BLaER1 treated with 17β-estradiol and CSF1 and Interleukin-3, amounts not matched to agents 10 nM and 100 nM (cell line): ENCODE results near the gene HNRNPL.
A peak's percentile ranks its signal among the peaks of the same experiment; 100 is the strongest.
"Not testable (repeated sequence)": the region's sequence is repeated elsewhere in the genome, so short reads cannot be mapped to it uniquely, and the experiment has no call there.

ENCODE experiments used
- H3K27ac ChIP-seq, 11 experiments: shearing (Covaris generic); formaldehyde crosslinking; 2 replicates each; pipeline ENCODE4 v1.8.1; 2022
- H3K27me3 ChIP-seq, 11 experiments: shearing (Covaris generic); formaldehyde crosslinking; 2 replicates each; pipeline ENCODE4 v1.8.1; 2022
- H3K36me3 ChIP-seq, 11 experiments: shearing (Covaris generic); formaldehyde crosslinking; 2 replicates each; pipeline ENCODE4 v1.8.1; 2022
- H3K4me1 ChIP-seq, 10 experiments: shearing (Covaris generic); formaldehyde crosslinking; 2 replicates each; pipeline ENCODE4 v1.8.1; 2022
- H3K4me2 ChIP-seq, 11 experiments: shearing (Covaris generic); formaldehyde crosslinking; 2 replicates each; pipeline ENCODE4 v1.8.1; 2022
- H3K4me3 ChIP-seq, 10 experiments: shearing (Covaris generic); formaldehyde crosslinking; 2 replicates each; pipeline ENCODE4 v1.8.1; 2022
- H3K9ac ChIP-seq, 11 experiments: shearing (Covaris generic); formaldehyde crosslinking; 2 replicates each; pipeline ENCODE4 v1.8.1; 2022
- H3K9me3 ChIP-seq, 11 experiments: shearing (Covaris generic); formaldehyde crosslinking; replicated peaks in 1 of 11; 2 replicates each; pipeline ENCODE4 v1.8.1; 2022
- H4K20me1 ChIP-seq, 11 experiments: shearing (Covaris generic); formaldehyde crosslinking; 2 replicates each; pipeline ENCODE4 v1.8.1; 2022
- Cebpa-rat ChIP-seq, 11 experiments: shearing (Covaris generic); IDR thresholded peaks; 2 replicates each; pipeline ENCODE4 v1.8.1; 2022

HNRNPL gene

DNA sequence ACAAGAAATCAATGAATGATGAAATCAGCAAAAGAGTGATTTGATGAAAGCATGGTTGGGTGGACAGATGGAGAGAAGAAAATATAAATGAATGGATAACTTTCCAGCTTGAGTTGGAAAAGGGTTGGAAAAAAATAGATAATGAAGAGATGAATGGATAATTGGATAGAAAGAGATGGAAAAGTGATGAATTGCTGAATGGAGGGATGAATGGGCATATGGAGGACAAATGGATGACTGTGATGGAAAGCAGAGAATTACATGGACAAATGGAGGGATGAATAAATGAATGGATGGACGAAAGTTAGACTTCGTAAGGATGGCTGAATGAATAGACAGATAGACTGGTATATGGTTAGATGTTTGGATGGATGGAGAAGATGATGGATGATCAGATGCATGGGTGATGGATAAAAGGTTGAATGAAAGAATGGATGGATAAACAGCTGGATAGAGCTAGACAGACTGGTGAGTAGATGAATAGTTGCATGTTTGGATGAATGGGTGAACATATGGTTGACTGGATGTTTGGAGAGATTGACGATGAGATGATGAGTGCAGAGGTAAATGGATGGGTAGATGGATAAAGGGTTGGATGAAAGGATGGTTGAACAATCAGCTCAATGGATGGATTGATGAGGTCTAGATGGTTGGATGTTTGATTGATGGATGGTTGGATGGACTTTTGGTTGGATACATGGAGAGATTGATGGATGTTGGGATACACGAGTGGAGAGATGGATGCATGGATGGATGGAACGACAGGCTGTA is 49.0 kb downstream of the HNRNPL start:
- no peaks in the 10 kb centered on the region for H4K20me1 ChIP-seq
- peaks cover 0 to 17% (median 0%) of the 10 kb centered on the region in 11 experiments; a peak in 2 of 22 replicates for H3K9me3 ChIP-seq
- no peak overlapping the region for H3K9ac ChIP-seq
- no peak for TF ChIP-seq Cebpa-rat (IDR thresholded peaks at IDR 0.05)
- H3K36me3 ChIP-seq: no peaks in the 10 kb centered on the region
- H3K4me1 ChIP-seq: peaks cover 4 to 12% (median 9%) of the 10 kb centered on the region in 10 experiments
- no peak overlapping the region for H3K27ac ChIP-seq
- H3K4me3 ChIP-seq: no peak overlapping the region
- H3K27me3 ChIP-seq: no peaks in the 10 kb centered on the region
- no peak overlapping the region for H3K4me2 ChIP-seq

GRCh38 chr19:38799104-38799503 is 50.7 kb downstream of the HNRNPL start:
- no peaks in the 10 kb centered on the region for H3K4me1 ChIP-seq
- peaks cover 0 to 2% (median 0%) of the 10 kb centered on the region in 11 experiments; a peak in 5 of 22 replicates for H3K27me3 ChIP-seq
- H3K36me3 ChIP-seq: no peaks in the 10 kb centered on the region
- H3K9me3 ChIP-seq: peaks cover 0 to 23% (median 0%) of the 10 kb centered on the region in 11 experiments; a peak in 5 of 22 replicates
- H3K27ac ChIP-seq: no peak overlapping the region
- no peak overlapping the region for H3K4me2 ChIP-seq
- H4K20me1 ChIP-seq: no peaks in the 10 kb centered on the region
- no peak overlapping the region for H3K9ac ChIP-seq
- H3K4me3 ChIP-seq: no peak overlapping the region
- TF ChIP-seq Cebpa-rat (IDR thresholded peaks at IDR 0.05): no peak

DNA sequence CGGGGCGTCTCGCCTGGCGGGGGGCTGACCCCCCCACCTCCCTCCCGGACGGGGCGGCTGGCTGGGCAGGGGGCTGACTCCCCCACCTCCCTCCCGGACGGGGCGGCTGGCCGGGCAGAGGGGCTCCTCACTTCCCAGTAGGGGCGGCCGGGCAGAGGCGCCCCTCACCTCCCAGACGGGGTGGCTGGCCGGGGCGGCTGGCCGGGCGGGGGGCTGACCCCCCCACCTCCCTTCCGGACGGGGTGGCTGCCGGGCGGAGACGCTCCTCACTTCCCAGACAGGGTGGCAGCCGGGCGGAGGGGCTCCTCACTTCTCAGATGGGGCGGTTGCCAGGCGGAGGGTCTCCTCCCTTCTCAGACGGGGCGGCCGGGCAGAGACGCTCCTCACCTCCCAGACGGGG is 52.0 kb downstream of the HNRNPL start:
- H3K4me1 ChIP-seq, H3K36me3 ChIP-seq, H4K20me1 ChIP-seq, H3K4me2 ChIP-seq, H3K27ac ChIP-seq, H3K4me3 ChIP-seq, H3K9ac ChIP-seq: not testable (repeated sequence)
- H3K27me3 ChIP-seq: peaks cover 6 to 15% (median 13%) of the 10 kb centered on the region in 11 experiments
- H3K9me3 ChIP-seq: peaks cover 0 to 23% (median 0%) of the 10 kb centered on the region in 11 experiments; a peak in 5 of 22 replicates

GRCh38 chr19:38796154-38796553 is 53.6 kb downstream of the HNRNPL start:
- Histone ChIP-seq H3K4me3 (no peak overlapping the region), H3K27ac (no peak overlapping the region), H3K9ac (no peak overlapping the region), H3K4me2 (no peak overlapping the region), H4K20me1 (no peaks in the 10 kb centered on the region), H3K36me3 (no peaks in the 10 kb centered on the region), H3K9me3 (peaks cover 0 to 23% (median 0%) of the 10 kb centered on the region in 11 experiments; a peak in 5 of 22 replicates), H3K4me1 (peaks cover 0 to 8% (median 3%) of the 10 kb centered on the region in 10 experiments; a peak in 5 of 20 replicates), H3K27me3 (peaks cover 13 to 23% (median 21%) of the 10 kb centered on the region in 11 experiments)
- TF ChIP-seq Cebpa-rat (IDR thresholded peaks at IDR 0.05): no peak

DNA sequence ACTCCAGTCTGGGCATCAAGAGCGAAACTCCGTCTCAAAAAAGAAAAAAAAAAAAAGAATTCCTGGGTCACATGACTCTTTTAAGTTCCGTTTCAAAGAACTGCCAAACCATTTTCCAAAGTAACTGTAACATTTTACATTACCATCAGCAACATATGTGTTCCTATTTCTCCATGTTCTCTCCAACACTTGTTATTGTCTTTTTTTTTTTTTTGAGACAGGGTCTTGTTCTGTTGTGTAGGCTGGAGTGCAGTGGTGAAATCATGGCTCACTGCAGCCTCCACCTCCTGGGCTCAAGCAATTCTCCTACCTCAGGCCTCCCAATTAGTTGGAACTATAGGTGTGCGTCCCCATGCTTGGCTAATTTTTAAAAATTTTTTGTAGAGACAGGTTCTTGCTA is 54.2 kb downstream of the HNRNPL start:
- Histone ChIP-seq H3K9ac (no peak overlapping the region), H3K4me3 (no peak overlapping the region)
- TF ChIP-seq Cebpa-rat (IDR thresholded peaks at IDR 0.05): no peak

GRCh38 chr19:38793671-38794070 is 56.1 kb downstream of the HNRNPL start:
- Histone ChIP-seq H3K4me1 (peaks cover 0 to 8% (median 3%) of the 10 kb centered on the region in 10 experiments; a peak in 5 of 20 replicates), H4K20me1 (no peaks in the 10 kb centered on the region), H3K4me3 (no peak overlapping the region), H3K36me3 (no peaks in the 10 kb centered on the region), H3K9ac (no peak overlapping the region), H3K27me3 (peaks cover 13 to 23% (median 21%) of the 10 kb centered on the region in 11 experiments), H3K4me2 (no peak overlapping the region), H3K27ac (no peak overlapping the region), H3K9me3 (peaks cover 0 to 9% (median 0%) of the 10 kb centered on the region in 11 experiments; a peak in 5 of 22 replicates)
- no peak for TF ChIP-seq Cebpa-rat (IDR thresholded peaks at IDR 0.05)

More for the DNA sequence above, 54.2 kb downstream of the HNRNPL start:
- peaks cover 0 to 23% (median 0%) of the 10 kb centered on the region in 11 experiments; a peak in 5 of 22 replicates for H3K9me3 ChIP-seq
- peaks cover 13 to 23% (median 21%) of the 10 kb centered on the region in 11 experiments for H3K27me3 ChIP-seq
- H3K36me3 ChIP-seq: no peaks in the 10 kb centered on the region
- H4K20me1 ChIP-seq: no peaks in the 10 kb centered on the region
- H3K27ac ChIP-seq: no peak overlapping the region
- peaks cover 0 to 8% (median 3%) of the 10 kb centered on the region in 10 experiments; a peak in 5 of 20 replicates for H3K4me1 ChIP-seq
- no peak overlapping the region for H3K4me2 ChIP-seq

GRCh38 chr19:38793177-38793576 is 56.6 kb downstream of the HNRNPL start:
- Histone ChIP-seq H3K27me3 (peaks cover 13 to 23% (median 21%) of the 10 kb centered on the region in 11 experiments), H4K20me1 (no peaks in the 10 kb centered on the region), H3K9ac (no peak overlapping the region), H3K4me2 (no peak overlapping the region), H3K36me3 (no peaks in the 10 kb centered on the region), H3K9me3 (peaks cover 0 to 9% (median 0%) of the 10 kb centered on the region in 11 experiments; a peak in 5 of 22 replicates), H3K4me1 (peaks cover 0 to 8% (median 3%) of the 10 kb centered on the region in 10 experiments; a peak in 5 of 20 replicates), H3K4me3 (no peak overlapping the region), H3K27ac (no peak overlapping the region)
- TF ChIP-seq Cebpa-rat (IDR thresholded peaks at IDR 0.05): no peak

DNA sequence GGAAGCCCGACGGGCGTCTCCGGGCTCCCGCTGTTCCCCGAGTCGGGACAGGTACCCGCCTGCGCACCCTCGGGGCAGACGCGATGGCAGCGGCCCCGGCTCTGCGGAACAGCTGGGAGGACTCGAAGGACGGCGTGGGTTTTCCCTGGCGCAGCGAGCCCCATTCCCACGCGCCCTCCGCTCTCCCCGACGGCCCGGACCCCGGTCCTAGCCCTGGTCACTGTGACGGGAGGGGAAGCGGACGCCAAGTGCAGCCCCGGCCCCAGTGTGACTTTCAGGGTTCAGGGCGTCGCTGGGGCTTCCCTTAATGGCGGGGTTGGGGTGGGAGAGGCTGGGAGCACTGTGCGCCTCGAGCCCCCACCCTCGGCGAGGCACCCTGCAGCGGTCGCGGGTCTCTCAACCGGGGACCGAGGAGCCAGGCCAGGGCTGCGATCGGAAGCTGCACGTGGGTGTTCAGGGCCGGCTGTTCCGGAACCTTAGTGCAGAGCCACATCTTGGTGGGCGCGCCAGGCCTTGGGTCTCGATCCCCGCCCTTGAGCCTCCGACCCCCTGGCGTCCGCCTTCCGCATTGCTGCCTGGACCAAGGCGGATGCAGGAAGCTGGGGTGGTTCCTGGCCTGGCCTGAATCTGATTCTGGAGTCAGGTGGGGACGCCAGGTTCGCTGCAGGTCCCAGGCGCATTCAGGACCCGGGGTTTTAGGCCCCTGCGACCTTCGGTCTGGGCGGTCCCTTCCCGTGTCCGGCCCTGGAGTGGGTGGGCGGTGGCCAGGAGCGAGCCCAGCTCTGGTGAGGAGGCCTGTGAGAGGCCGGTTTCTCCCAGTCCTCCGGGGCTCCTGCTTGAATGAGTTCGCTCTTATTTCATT is 57.3 kb downstream of the HNRNPL start:
- peaks cover 13 to 23% (median 21%) of the 10 kb centered on the region in 11 experiments for H3K27me3 ChIP-seq
- peak overlapping the region in 5 of 11 experiments; percentile 28 to 46 (median 33); a peak in 3 of 22 replicates for H3K27ac ChIP-seq
- peak overlapping the region; percentile 7 to 59 (median 34); a peak in 12 of 22 replicates for H3K4me2 ChIP-seq
- TF ChIP-seq Cebpa-rat (IDR thresholded peaks at IDR 0.05): no peak
- no peaks in the 10 kb centered on the region for H4K20me1 ChIP-seq
- H3K9me3 ChIP-seq: peaks cover 0 to 9% (median 0%) of the 10 kb centered on the region in 11 experiments; a peak in 5 of 22 replicates
- H3K36me3 ChIP-seq: no peaks in the 10 kb centered on the region
- H3K4me1 ChIP-seq: peaks cover 0 to 8% (median 3%) of the 10 kb centered on the region in 10 experiments; a peak in 5 of 20 replicates
- H3K9ac ChIP-seq: no peak overlapping the region
- 0 out of 20 replicates have a peak overlapping the region, but pooled peaks of 1 of the 10 experiments have one; percentile 17 for H3K4me3 ChIP-seq

GRCh38 chr19:38791451-38792064 is 58.2 kb downstream of the HNRNPL start:
- H3K4me1 ChIP-seq, H3K4me3 ChIP-seq, H4K20me1 ChIP-seq, H3K27ac ChIP-seq, H3K9ac ChIP-seq, H3K36me3 ChIP-seq, H3K9me3 ChIP-seq, H3K4me2 ChIP-seq: not testable (repeated sequence)
- peaks cover 13 to 23% (median 21%) of the 10 kb centered on the region in 11 experiments for H3K27me3 ChIP-seq

DNA sequence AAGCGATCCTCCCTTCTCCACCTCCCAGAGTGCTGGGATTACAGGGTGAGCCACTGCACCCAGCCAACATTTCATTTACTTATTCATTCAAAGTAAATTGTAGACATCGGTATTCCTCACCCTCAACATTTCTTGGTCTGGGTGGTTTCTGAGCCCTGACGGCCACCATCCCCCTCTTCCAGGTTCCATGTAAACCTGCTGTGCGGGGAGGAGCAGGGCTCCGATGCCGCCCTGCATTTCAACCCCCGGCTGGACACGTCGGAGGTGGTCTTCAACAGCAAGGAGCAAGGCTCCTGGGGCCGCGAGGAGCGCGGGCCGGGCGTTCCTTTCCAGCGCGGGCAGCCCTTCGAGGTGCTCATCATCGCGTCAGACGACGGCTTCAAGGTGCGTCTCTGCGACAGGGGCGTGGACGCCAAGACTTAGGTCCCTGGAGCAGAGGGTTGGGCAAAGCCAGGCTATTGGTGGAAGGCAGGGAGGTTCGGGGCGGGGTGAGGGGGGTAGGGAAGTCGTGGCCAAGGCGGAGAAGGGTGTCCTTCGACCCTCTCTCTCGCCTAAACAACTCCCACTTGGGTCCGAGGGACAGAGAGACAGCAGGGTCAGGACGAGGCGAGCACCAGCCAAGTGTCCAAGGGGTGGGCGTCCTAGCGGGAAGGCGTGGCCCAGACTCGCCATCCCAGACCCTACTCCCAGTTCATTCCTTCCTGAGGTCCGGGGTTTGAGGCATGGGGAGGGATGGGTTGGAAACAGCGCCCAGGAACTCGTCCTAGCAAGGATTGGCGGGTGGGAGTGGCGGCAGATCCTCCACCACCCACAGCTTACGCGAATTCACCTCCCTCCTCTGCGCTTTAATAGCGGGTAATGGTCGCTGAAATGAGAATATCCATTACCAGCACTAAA is 59.0 kb downstream of the HNRNPL start:
- H4K20me1 ChIP-seq, H3K4me3 ChIP-seq, H3K4me1 ChIP-seq, H3K9me3 ChIP-seq, H3K9ac ChIP-seq, H3K36me3 ChIP-seq, H3K4me2 ChIP-seq, H3K27ac ChIP-seq: not testable (repeated sequence)
- peaks cover 13 to 23% (median 21%) of the 10 kb centered on the region in 11 experiments for H3K27me3 ChIP-seq
